ENCODE data around the gene NPEPL1.

Gene NPEPL1

GRCh38 chr20:58660855-58661597 lies 31.6 kb upstream of the NPEPL1 start:
- TF ChIP-seq REST (IDR thresholded peaks at IDR 0.05; ENCODE audit: insufficient read depth in 1 of 2, low read depth in 2 of 2, low read length in 2 of 2) (no peak), FOXP2 (optimal IDR thresholded peaks at IDR 0.05; ENCODE audit: borderline replicate concordance, extremely low read depth, extremely low read length, insufficient read depth) (no peak), TAF1 (IDR thresholded peaks at IDR 0.05; ENCODE audit: borderline replicate concordance, insufficient read depth, low read length) (no peak), SIN3A (IDR thresholded peaks at IDR 0.05; ENCODE audit: borderline replicate concordance, insufficient read depth, low read length) (no peak), POLR2AphosphoS5 (IDR thresholded peaks at IDR 0.05; ENCODE audit: low read depth, low read length) (no peak)

DNA sequence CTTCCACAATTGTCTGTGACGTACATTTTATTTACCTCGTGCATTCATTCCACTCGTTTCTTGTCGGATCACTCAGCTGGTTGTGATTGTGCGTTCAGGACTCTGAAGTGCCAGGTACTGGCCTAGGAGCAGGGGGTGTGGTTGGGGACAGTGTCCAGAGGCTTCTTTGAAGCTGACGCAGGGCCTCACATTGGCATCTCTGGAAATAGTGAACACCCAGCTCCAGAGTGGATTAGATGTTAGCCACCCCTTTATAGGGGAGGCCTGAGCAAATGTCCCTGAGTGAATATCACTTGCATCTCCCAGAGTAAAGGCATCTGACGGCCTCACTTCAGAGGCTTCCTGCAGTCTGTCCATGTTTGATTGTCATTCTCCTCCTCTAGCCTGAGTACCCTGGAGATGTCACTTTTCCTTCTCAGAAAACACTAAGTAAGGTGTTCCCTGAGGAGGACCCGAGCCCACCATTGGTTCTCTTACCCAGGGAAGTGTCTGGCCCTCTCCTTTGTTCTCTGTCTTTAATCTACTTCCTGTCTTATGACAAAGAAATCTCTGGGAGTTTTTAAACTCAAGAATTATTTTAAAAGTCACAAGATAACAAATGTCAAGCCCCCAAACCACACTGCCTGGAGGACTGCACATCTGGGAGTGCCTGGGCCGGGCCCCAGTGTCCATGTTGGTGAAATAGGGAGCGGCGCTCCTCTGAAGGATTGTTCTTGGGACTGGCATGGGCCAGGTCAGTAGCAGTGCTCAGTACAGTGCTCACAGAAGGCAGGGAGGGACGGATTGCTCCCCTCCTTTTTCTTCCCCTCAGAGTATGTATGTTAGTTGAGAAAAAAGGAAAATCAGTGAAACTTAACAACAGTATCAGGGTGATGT lies 30.8 kb upstream of the NPEPL1 start:
- no peak for TF ChIP-seq FOXP2 (optimal IDR thresholded peaks at IDR 0.05; ENCODE audit: borderline replicate concordance, extremely low read depth, extremely low read length, insufficient read depth)
- TF ChIP-seq POLR2AphosphoS5 (IDR thresholded peaks at IDR 0.05; ENCODE audit: low read depth, low read length), result no peak
- no peak for TF ChIP-seq SIN3A (IDR thresholded peaks at IDR 0.05; ENCODE audit: borderline replicate concordance, insufficient read depth, low read length)
- no peak for TF ChIP-seq TAF1 (IDR thresholded peaks at IDR 0.05; ENCODE audit: borderline replicate concordance, insufficient read depth, low read length)
- TF ChIP-seq REST (IDR thresholded peaks at IDR 0.05; ENCODE audit: insufficient read depth in 1 of 2, low read depth in 2 of 2, low read length in 2 of 2), result no peak

DNA sequence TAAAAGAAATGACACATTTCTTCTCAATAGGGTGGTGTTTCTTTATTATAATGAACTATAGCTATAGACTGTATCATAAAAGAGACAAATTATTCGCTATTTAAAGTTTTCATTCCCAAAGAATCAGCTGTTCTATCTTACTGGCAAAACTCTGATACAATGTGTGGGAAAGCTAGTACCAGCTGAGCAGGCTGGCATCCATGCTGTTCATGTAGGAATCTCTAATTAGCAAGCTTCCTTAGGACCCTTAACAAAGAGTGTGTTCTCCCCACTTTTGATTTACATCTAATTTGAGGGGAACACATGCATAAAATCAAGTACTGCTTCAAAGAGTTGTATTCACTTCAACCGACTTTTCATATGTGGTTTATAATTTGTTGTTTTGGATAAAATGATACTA lies 28.3 kb upstream of the NPEPL1 start:
- no peak for TF ChIP-seq REST (IDR thresholded peaks at IDR 0.05; ENCODE audit: insufficient read depth in 1 of 2, low read depth in 2 of 2, low read length in 2 of 2)
- no peak for TF ChIP-seq POLR2AphosphoS5 (IDR thresholded peaks at IDR 0.05; ENCODE audit: low read depth, low read length)
- TF ChIP-seq FOXP2 (optimal IDR thresholded peaks at IDR 0.05; ENCODE audit: borderline replicate concordance, extremely low read depth, extremely low read length, insufficient read depth), result no peak

- TF ChIP-seq SIN3A (IDR thresholded peaks at IDR 0.05; ENCODE audit: borderline replicate concordance, insufficient read depth, low read length), result no peak
- TF ChIP-seq TAF1 (IDR thresholded peaks at IDR 0.05; ENCODE audit: borderline replicate concordance, insufficient read depth, low read length), result no peak
- TF ChIP-seq REST (IDR thresholded peaks at IDR 0.05; ENCODE audit: insufficient read depth in 1 of 2, low read depth in 2 of 2, low read length in 2 of 2), result no peak
- no peak for TF ChIP-seq FOXP2 (optimal IDR thresholded peaks at IDR 0.05; ENCODE audit: borderline replicate concordance, extremely low read depth, extremely low read length, insufficient read depth)
- no peak for TF ChIP-seq POLR2AphosphoS5 (IDR thresholded peaks at IDR 0.05; ENCODE audit: low read depth, low read length)
Measured at GRCh38 chr20:58664883-58665282, 27.7 kb upstream of the NPEPL1 start.

Data from PFSK-1 (cell line).